GM19025 (cell line): ENCODE measurements around the gene TRIM29.

Experiments
- ATAC-seq: cut with Tn5 transposase; IDR thresholded peaks from one replicate; pipeline ENCODE4 v1.9.1; 2021; ENCODE audit warnings: mild to moderate bottlenecking, low read depth, moderate library complexity; ENCODE audit not compliant: unreplicated experiment

TRIM29 gene

DNA sequence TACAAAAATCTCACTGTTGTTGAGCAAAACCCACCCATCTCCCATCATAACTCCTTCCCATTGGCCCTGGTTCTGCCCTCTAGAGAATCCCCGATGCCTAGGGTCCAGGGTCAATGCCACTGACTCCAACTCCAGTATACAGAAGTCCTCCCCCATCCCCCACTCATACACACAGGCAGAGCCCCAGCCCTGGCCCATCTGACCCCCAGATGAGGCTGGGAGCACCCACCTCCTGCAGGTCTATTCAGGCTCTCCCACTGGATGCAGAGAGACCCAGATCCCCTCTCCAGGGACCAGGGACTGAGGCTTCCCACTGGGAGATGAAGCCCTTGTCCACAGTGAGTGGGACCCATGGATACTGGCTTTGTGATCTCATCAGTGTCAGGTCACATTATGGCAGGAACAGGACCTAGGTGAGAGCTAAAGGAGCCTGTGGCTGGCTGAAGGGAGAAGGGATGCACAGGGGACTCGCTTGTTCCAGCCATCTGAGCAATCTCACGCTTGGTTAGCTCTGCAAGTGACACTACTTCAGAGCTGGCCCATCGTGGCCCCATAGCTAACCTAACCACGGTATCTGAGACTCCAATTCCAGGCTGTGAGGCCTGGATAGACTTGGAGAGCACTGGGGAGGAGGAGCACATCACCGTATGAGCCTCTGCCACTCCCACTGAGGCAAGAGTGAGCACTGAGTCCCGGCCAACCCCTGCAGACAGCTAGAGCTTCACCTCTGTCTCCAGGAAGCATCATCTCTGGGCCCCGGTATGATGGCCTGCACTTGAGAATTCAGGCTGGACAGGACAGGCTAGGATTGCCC is 35.7 kb downstream of the TRIM29 start:
- ATAC-seq, result no peak

DNA sequence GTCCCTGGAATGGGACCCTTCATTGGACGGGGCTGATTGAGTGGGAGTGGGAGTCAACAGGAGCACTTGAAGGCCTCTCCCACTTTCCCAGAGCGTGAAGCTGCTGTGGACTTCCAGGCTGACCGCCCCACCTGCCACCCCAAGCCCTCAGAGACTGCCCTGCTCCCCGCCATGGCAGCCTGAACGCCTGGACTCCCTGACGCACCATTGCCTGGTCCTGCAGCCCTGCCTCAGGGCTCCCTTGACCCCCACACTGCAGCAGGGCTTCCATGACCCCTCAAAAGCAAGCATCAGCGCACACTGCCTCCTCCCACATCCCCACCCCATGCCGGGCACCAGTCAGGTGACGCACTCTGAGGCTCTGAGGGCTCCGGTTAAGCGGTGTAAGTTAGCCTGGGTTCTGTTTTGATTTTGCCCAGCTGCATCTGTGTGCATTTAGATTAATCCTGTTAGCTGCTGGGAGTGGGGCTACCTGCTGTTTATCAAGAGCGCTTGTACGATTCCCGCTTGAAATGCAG is 39.4 kb downstream of the TRIM29 start:
- ATAC-seq, result no peak

DNA sequence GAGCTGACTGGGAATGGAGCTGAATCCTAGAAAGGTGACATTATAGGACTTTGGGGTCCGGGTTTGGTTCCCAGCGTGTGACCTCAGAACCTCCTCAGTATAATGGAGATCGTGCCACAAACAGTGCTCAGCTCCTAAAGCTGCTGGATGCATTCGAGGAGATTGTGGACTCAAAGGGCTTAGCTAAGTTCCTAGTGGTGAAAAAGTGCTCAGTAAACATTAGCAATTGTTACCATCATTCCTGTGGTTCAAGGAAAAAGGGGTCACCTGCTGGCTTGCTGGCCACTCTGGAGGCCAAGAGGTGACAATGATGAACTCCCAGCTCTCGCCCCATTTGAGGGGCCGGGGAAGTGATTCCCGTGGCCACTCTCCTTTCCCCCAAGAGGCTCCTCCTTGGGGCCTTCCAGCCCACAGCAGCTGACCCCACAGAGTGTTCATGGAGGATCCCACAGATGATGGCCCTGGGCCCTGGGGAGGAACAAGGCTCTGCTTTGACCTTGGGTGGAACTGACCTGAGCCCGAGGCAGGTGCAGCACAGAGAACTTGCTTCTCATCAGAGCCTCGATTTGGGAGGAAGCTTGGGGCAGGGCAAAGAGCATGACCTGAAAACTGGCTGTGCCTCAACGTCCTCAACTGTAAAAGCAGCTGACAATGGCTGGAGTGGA is 40.1 kb downstream of the TRIM29 start:
- no peak for ATAC-seq

DNA sequence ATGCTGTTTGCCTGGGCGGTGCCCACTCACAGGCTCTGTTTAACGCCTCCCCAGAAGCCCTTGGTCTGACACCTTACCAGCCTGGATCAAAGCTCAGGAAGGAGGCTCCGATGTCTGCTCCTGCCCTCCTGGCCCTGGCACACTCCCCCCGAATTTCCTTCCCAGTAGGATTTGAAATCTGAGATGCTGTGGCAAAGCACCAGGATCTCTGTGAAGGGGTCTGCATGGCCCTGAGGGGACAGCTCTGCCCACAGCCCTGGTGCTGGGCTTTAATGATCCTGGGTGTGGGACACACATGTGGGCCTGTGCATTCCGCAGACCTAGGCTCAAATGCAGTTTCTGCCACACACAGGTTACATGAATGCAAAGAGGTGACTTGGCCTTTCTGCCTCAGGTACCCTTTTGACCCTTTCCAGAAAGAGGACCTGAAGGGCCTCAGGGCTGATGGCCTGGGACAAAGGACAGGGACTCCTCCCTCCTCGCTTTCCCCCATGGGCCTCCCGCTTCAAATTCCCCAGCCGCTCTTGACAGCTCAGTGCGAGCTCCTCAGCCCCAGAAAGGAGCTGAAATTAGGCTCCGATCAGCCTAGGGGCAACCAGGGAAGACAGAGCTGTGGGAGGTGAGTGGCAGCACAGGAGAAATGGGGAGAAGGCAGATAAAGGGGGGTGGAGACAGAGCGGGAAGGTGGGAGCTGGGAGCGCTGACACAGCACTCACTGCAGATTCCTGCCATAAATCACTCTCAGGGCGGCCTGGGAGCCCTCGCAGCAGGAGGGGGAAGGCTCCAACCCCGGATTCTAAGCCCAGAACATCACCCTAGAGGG is 41.3 kb downstream of the TRIM29 start:
- ATAC-seq, result no peak

DNA sequence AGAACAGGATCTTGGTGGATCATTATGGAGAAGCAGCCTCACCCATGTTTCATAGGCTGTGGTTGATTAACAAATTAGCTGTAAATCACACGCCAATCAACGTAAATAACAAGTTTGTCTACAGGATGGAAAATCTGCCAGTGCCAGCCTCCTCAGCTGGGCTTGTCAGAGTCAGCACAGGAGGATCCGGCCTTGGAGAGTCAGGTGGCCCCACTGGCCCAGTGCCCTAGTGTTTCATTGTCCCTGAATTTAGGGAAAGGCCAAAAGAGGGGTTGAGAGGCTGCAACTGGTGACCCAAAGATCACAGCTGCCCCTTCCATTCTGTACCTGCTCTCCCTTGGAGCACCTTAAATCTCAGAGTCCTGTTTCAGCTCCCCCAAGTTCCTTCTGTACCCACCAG is 42.4 kb downstream of the TRIM29 start:
- ATAC-seq, result no peak

DNA sequence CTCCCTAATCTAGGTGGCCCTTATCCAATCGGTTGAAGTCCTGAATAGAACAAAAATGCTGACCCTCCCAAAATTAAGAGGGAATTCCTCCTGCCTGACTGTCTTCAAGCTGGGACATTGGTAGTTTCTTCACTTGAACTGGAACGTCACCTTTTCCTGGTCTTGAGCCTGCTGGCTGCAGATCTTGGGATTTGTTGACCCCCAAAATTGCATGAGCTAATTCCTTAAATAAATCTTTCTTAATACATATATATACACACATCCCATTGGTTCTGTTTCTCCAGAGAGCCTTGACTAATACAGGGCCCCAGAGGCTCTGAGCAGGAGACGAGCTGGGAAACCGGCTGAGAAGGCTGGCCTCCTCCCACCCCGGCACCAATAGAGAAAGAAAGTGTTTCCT is 46.2 kb downstream of the TRIM29 start:
- no peak for ATAC-seq

DNA sequence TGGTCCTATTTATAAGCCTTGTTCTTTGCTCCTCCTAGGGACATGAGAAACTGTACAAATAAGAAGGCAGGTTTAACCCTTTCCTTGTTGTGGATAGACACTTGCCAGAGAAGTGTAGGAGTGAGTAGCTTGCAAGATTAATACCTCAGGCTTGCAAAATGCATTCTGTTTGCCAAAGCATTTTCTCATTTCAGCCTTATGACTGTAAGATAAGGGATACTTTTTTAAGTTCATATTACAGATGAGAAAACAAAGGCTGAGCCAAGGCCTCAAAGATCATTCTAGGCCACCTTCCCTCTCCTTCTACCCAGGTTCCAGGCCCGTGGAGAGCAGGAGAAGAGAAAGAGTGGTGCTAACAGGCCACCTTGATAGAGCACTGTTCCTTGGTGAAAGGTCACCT is 46.8 kb downstream of the TRIM29 start:
- ATAC-seq, result no peak

DNA sequence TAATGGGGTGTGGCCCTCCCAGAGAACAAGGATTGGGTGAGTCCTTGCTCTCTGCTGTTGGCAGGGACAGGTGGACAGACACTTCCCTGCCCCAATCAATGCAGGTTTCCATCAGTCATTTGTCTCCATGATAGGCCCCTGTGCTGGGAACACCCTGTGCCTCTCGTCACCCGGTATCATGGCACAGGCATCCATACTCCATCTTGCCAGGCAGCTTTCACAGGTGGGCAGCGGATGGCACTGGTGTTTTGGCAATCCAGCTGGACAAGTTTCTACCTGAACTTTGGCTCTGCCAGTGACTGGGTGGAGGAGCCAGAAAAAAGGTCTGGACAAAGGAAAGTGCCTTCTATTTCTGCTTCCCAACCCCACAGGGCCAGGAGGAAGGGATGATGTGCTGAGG is 47.5 kb downstream of the TRIM29 start:
- ATAC-seq, result no peak

DNA sequence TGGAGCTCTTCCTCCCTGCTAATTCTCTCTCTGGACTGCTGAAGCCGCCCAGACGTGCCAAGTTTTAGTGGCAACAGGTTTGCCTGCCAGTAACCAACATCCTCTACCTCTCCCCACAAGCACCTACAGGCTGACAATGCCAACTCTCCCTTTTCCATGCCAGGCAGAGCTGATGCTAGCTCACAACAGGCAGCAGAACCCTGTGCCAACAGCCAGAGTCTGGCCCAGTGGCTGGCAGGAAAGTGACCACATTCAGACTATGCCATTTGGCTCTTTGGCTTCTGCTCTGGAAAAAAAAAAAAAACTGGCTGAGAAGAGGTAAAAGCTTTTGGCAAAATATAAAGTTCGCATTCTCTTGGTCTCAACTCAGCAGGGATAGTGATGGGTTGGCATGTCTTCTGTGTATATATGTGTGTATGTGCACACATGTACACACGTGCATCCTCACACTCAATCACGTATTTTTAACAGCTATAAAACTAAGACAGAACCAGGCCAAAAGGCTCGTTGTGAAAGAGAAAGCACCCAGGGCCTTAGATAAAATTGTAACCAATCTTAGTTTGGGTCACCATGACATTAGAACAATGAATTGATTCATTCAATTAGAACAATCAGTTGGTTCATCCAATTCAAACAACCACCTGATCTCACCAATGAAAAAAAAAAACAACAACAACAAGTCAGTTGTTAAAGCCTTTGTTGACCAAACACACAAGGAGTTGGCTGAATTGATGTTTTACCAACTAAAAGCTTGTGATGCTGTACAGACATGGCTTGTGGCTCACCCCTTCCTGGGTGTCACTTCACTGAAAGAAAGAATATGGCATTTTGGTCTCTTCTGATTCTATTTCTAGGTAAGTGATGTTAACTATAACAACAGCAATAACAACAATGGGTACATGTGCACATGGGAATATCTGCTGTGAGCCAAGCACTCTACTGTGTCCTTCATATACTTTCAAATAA is 48.6 kb downstream of the TRIM29 start:
- no peak for ATAC-seq

DNA sequence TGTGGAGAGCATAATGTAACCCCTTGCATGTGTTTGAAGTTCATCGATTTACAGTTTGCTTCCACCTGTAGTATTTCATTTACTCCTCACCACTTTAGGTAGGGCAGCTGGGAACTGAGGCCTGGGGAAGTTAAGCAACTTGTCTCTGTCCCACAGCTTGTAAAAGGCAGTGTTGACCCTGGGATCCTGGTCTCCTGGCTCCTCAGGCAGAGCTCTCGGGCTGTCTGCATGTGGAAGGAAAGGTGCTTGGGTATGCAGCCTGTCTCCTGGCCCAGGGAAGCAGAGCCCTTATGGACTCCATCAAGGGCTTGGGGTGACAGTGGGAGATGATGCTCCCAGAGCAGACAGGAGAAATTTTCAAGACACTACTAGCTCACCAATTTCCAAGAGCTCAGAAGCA is 49.9 kb downstream of the TRIM29 start:
- ATAC-seq, result no peak

DNA sequence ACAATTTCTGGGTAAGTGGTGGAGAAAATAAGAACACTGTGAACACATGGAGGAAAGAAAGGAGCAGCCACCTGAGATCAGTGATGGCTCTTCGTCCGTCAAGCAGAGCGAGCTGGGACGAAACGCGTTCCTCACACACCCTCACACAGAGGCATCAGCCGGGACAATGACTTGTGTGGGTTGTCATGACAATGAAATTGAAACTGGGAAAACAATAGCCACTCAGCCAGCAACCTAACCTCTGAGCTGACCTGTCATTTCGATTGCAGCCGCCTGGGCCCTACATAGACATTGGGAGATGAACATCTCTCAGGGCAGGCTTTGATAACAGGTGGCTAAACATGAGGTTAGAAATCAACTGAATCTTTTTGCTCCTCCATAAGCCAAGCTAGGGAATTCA is 51.3 kb downstream of the TRIM29 start:
- no peak for ATAC-seq

DNA sequence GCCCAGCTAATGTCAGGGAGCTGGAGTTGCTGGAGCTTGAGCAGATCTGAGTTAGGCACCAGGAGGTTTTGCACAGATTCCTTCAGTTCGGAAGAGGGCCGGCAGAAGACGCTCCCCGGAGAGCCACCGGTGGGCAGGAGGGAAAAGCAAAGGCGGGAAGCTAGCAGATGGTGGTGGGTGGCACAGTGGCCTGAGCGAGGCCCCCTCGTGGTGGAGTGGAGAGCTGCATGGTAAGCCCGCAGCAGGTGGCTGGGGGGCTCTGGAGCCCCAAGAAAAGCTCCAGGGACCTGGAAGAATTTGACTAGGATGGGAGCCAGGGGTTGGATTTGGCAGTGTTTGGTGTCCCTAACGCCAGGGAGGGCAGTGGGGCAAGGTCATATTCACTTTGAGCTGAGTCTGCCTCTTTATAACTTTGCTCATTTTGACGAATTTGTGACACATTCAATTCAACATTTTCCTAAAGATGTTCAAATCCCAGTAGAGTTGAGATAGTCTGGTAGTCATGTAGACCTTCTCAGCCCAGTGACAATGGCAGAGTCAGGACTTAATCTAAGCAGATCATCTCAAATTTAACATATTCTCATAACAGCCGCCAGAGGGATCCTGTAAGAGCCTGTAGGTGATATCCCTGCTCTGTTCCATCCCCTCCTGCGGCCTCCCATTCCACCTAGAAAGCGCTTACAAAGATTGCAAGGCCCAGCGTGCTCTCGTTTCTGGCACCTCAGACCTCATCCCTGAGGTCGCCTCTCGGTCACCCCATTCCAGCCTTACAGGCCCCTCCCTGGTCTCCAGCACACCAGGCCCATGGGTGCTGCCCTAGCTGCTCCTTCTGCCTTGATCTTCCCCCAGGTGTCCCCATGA is 57.9 kb downstream of the TRIM29 start:
- no peak for ATAC-seq

DNA sequence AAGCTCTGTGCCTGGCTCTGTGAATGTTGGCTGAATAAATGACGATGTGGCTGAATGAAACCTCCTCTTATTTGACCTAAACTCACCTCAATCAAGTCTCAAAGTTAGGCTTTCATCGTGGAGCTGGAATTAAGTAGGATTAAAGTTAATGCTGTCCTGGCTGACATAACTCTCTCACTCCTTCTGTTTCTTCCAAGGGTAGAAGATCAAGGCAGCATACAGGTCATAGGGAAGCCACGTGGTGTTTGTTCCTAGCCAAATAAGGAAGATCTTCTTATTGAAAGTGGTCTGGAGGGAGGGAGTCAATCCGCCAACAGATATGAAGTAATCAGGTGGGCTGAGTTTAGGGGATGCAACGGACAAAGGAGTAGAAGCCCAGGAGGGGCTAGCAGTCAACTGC is 59.5 kb downstream of the TRIM29 start:
- no peak for ATAC-seq

DNA sequence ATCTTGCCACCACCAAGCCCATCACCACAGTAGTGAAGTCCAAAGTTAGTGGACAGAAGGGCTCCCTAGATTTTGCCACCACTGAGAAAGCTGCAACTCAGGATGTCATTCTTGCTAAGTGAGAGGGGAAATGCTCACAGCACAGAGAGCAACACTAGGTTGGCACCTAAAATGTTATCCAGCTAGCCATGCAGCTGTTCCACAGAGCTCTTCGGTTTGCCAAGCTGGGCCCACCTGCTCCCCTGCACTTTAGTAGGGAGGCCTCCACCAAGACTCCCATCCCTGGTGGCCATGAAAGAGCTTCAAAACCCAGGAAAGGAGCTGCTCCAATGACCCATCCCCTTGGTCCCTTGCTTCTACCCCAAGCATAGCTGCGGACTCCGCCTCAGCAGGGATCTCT is 63.8 kb downstream of the TRIM29 start:
- no peak for ATAC-seq

DNA sequence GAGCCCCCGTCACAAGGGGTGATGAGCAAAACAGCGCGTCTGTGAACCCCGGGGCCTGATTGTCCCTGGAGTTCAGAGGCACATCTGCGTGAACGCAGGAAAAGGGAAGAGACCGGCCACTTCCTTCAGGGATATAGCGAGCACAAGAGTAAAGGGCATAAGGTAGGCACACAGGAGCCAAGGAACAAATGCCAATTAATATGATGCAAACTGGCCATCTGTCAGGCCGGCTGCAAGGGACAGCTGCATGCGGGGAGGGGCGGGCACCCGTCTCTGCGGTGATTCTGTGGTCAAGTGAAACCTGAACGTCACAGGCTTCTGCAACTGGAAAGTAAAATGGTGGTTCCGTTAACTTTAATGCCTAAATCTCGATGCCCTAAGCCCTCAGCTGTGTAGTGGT is 64.7 kb downstream of the TRIM29 start:
- no peak for ATAC-seq

DNA sequence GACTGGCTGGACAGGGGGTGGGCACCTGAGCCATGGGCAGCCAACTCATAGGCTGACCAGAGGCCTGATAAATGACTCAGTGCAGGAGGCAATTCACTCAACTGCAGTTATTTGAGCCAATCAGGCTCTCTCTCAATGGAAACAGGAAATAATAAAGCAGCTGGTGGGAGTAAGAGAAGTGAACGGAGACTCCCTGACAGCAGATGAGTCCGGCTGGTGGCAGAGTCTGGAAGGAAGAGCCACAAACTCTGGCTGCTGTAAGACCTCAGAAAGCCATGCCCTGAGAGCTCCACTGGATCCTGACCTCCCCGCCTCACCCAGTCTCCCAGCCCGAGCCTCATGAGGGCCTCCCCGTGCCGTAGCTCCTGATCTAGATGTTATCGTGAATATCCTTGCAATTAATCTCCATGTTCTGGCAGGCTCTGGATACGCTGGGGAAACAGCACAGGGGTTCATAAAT is 69.8 kb downstream of the TRIM29 start:
- no peak for ATAC-seq

DNA sequence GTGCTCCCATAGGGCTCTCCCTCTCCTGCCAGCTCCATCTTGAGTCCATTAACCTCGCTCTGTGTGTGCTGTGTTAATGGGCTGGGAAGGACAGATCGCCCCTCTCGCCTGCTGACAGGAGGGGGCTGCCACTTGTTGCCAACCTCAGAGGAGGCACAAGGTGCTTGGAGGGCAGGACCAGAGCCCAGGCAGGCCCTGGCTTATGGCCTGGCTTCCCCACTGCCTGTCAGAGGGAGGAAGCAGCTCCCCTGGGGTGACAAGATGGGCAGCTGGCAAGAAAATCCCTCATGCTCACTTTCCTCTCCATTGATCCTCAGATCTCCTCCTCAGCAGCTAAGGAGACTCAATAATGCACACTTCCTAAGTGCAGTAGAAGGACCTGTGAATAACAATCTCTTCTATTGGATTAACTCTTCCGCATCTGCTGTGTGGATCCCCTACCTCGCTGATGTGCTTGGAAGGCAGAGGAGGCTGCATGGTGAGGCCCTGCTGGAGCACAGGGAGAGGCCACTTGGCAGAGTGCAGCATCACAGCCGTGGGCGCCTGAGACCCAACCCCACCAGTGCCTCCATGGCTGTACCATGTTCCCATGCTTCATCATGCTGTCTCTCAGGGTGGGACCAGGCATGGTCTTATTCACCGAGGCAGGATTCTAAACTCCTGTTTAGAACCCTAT is 70.3 kb downstream of the TRIM29 start:
- no peak for ATAC-seq

DNA sequence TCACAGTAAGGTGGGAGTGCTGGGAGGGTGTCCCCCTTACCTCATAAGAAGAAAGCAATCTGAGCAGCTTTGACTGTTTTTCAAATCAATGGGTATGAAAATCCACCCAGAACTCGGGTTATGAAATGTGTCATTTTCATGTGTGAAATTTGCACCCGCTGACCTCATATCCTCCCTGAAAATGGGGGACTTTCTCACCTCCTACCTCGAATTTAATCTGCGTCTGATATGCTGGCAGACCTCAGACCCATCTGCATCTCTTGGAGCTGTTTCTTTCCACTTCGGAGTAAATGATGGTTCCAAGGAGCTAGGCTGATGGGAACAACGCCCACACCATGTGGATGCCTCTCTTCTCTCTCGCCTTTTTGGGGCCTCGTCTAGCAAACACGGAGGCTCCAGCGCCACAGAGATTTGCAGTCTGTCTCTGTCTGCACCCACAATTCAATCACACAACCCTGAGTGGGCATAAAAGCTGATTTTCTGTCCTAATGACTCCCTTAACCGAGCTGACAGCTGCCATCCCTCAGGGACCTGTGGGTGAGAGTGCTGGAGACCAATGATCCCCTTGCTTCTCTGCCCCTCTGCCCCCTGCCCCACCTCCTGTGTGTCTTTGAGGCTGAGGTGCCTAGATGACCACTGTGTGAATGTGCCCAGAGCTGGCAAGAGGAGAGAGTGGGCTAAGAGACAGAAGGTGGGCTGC is 71.0 kb downstream of the TRIM29 start:
- ATAC-seq, result no peak
